D721Med (cell line): ENCODE measurements around the gene SHH.

Experiments used
- DNase-seq: peaks from one replicate; pipeline ENCODE4 v3.0.0; 2011; ENCODE audit warnings: low spot score; ENCODE audit not compliant: insufficient read length
- FAIRE-seq: peaks from 2 replicates; lab custom pipeline; 2011; peaks lifted over from hg19 to GRCh38; lab: Jason Lieb, UNC
- CTCF ChIP-seq: IDR thresholded peaks from 2 replicates; pipeline ENCODE4 v1.5.1; 2012; ENCODE audit warnings: mild to moderate bottlenecking, control low read depth; ENCODE audit not compliant: insufficient read depth; ENCODE audit errors: missing control alignments

The SHH gene

DNA sequence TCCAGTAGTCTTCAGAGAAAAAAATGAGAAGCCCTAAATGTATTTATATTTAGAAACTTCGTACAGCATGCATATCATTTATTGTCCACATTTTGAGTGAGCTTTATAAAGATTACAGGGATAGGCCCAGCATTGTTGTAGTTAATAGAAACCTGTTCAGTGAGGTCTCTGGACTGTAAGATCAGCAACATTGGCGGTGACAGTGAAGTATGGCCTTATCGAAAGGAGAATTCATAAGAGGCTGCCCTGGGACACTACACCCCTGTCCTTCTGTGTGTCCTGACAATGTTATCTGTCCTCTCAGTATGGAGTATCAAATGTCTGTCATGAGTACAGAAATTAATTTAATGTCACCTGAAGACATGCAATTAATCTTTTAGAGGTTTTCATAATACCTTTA, 57.2 kb downstream of the SHH start:
- no peak for TF ChIP-seq CTCF
- DNase-seq (no peak), FAIRE-seq (no peak)

DNA sequence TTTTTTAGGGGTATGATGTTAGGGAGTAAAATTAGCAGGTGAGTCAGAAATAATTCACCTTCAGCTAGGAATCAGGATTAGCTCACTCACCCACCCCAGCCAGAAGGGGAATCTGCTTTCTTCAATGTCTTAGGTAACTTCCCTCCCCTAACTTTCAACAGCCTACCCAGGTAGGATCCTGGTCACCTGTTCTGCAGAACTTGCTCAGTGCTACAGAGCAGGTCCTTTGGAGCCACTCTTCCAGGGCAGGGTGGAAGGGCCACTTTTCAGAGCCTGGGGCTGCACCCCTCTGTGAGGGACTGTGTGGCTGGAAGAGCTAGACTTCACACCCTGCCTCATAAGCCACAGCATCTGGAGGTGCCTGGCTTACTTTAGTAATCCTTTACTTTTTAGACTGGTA, 58.1 kb downstream of the SHH start:
- TF ChIP-seq CTCF = no peak
- no peak for DNase-seq
- FAIRE-seq = no peak

- TF ChIP-seq CTCF = no peak
- FAIRE-seq (no peak), DNase-seq (no peak)
Observed at GRCh38 chr7:155753446-155753965, 58.8 kb downstream of the SHH start.

DNA sequence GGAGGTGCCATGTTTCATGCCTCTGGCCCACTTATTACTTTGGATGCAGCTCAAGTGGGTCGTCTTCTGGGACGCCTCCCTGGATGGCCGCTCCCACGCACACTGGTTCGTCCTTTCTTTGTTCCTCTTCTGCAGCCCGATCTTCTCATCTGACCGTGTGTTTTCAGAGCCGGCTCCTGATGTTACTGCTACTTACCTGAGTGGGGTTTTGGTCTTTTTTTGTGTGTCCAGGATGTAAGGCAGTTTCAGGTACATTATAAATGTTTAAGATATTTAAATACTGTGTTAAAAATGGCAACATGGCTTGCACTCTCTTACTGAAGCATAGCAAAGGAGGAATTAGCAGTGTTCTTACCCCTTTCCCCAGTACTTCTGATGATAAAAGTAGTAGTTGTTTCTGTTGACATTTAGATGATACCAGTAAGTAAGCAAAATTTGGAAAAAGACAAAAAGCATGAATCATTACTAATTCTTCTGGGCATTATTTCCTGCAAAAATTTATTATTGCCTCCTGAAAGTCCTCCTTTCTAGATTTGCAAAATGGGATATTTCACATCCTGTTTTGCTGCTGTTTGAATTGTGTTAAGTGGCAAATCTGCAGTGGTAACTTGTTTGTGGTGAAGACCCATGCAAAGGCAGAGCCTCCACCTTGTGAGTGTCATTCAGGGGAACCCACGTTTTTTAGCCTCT, 59.4 kb downstream of the SHH start:
- FAIRE-seq = no peak
- DNase-seq = no peak
- no peak for TF ChIP-seq CTCF

DNA sequence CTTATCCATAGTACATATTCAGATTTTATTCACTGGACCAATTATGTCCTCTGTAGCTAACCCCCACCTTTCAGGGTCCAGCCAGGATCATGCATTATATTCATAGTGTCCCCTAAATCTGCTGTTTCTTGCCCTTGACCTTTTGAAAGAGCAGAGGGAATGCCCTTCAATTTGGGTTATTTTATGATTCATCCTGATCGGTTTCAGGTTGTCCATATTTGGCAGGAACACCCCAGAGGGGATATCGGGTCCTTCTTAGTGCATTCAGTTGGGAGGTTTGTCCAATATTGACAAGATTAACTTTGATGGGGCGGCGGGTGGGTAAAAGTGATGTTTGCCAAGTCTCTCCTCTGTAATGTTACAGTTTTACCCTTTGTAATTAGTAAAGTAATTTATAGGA, 60.9 kb downstream of the SHH start:
- DNase-seq = no peak
- no peak for FAIRE-seq
- no peak for TF ChIP-seq CTCF

DNA sequence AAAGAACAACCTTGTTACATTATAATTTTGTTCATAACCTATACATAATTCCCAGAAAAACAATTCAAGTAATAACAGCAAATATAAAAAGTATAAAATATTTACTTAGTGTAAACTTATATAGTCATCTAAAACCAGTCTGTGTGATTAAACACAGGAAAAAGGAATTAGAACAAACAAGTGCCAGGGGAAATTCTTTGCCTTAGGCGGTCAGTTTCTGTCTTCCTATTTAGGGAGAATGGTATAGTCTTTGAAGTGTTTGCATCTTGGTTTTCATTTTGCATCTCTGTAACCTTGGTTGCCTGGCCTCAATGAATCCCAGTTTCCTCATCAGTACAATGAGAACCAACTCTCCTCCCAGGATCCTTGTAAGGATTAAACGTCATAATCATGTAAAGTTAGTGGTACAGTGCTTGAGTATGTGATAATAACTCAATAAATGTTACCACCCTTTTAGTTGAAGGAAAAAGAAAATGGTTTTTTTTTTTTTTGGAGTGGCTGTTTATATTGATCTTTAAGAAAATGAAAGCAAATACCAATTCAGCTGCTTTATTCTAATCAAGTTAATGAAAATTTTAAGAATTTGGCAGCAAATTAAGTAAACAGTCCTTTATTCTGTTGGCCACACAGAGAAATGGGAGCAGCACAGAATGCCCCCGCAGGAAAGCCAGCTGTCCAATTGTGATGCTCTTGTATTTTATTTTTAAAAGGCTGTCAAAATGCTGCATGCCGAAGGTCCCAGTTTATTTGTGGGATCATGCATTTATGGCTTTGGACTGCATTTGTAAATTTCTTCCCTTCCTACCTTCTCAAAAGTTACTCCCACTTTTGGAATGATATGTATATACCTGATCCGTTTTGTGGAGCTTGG, 61.8 kb downstream of the SHH start:
- DNase-seq (no peak), FAIRE-seq (no peak)
- no peak for TF ChIP-seq CTCF
